GM19468 (cell line): ENCODE measurements around the gene FGF11.
"Not testable (repeated sequence)": the region's sequence is repeated elsewhere in the genome, so short reads cannot be mapped to it uniquely, and the experiment has no call there.

Source experiments
- ATAC-seq: cut with Tn5 transposase; IDR thresholded peaks from one replicate; pipeline ENCODE4 v1.9.1; 2021; ENCODE audit warnings: mild to moderate bottlenecking, moderate library complexity, moderate number of reproducible peaks; ENCODE audit not compliant: unreplicated experiment; ENCODE audit errors: extremely low read depth

The FGF11 gene

DNA sequence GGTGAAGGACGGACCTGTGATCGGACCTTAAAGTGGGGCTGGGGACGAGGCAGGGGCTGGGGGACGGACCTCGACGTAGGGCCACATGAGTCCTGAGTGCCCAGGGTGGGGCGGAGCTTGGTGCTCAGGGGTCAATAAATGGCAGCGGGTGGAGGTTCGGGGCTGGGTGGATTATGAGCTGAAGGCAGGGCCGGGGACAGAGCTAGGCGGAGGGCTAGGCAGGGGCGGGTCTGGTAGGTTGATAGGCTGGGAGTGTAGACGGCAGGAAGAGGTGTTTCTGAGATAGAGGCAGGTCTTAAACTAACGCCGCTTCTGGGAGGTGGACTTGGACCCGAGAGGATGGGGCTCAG, 6.3 kb downstream of the FGF11 start:
- ATAC-seq: no peak

DNA sequence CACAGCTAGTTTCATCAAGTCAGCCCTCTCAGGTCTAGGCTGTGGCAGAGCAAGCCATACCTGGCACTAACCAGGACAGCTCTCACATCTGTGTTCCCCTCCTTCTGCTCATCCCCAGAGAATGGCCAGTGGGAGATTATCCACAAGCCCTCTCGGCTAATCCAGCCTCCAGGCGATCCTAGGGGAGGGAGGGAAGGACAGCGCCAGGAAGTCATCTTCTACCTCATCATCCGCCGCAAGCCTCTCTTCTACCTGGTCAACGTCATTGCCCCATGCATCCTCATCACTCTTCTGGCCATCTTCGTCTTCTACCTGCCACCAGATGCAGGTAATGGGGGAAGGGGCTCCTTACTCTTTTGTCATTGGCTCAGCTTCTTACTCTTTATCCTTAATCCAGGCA, 9.1 kb downstream of the FGF11 start:
- ATAC-seq: no peak

DNA sequence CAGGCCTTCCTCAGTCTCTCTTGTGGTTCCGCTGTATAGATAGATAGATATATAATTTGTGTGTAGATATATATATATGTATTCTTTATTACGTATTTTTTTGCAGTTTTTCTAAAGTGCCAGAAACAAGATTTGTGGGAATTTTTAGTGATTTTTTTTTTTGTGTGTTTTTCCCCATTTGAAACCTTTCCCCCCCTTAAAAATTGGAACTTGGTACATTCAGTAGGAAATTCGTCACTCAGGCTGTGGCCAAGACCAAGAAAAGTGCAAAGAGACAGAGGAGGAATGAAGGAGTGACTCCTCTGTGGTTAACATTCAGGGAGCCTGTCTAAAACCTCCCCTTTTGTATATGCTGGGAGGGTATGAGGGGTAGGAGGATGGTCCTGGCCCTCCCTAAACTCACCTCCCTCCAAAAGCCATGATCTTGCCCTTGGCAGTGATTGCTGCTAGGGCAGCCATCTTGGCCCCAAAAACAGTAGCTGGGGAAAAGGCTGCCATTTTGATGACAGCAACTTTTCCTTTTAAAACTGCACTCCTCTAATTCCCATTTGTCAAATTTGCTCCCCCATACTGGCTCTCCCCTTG, 20.7 kb downstream of the FGF11 start:
- ATAC-seq: no peak

DNA sequence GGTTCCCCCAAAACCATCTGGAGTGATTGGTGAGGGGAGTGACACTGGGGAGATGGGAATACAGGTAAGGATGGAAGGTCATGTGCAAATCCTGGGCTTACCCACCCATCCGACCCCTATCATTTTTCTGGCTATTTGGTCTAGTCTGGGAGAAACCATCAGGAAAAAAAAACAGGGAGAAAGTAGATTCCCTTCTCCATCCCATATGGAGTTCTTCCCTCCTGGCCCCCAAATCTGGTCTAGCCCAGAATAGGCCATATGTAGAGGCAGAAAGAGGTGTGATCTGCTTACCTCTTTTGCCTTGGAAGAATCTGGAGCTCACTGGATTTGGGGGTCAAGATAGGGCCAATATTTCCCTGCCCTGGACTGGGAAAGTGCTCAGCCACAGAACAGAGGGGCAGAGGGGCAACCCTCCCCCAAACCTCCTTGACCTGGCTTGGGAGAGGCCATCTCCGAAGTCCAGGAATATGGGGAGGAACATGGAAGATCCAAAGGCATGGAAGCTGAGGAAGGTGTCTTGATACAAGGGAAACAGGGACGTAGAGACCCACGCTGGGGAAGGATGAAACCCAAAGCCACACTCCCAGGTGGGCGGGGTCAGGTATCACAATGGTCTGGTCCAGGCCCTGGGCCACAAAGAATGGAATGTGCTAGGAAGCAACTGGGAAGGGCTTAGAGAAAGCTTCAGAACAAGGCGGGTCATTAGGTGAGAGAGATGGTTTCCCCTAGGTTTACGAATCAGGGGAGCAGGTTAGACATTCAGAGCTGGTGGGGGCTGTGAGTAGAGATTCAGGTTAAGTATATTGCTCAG, 21.7 kb downstream of the FGF11 start:
- ATAC-seq: no peak

DNA sequence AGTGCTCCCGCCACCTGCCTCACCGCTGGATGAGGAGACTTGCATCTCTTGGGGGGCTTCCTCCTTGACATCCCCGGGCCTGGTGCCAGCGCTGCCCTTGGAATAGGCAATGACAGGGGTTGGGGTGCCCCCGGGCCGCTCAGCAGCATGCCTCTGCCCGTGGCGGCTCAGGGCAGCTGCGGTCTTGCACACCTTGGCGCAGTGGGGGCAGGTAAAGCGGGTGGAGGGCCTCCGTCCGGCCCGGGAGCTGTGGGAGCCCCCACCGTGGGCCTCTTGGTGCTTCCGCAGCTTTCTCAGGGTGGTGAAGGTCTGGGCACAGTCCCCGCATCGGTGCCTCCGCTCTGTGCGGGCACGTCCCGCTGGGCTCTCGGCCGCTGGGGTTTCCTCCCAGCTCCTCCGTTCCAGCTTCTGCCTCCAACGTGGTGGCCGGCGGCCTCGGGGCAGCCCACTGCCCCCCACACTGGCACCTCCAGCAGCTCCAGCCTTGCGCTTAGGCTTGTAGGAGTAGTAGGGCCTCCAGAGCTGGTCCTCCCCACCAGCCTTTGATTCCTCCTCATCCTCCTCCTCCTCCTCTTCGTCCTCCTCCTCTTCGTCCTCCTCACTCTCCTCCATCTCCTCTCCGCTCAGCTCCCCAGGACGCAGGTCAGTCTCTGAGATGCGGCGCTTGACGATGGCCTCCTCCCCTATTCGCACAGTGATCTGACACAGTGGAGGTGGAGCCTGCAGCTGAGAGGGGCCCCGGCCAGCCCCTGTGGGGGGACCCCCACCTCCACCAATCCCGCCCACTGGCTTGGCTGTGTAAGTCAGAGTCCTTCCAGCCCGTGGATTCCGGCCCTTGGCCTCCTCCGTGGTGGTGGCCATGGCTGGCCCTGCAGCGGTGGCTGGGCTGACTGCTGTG, 23.4 kb downstream of the FGF11 start:
- no peak for ATAC-seq

DNA sequence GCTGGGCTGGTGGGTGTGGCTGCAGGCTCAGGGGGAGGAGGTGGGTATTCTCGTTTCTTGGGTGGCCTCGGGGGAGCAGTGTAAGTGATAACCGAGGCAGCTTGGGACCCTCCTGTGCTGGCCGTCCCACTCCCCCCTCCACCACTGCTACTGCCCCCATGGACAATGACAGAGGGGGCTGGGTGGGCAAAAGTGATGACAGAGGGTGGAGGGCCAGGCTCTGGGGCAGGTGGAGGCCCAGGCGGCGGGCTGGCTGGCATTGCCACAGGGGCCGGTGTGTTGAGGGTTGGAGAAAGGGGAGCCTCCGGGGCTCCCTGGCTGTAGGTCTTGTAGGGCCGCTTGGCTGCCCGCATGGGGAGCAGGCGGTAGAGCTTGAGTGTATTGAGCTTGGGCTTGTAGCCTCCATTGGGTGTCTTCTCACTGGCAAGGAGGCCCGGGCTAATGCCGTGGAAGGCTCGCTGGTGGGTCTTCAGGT, 24.1 kb downstream of the FGF11 start:
- ATAC-seq: no peak

DNA sequence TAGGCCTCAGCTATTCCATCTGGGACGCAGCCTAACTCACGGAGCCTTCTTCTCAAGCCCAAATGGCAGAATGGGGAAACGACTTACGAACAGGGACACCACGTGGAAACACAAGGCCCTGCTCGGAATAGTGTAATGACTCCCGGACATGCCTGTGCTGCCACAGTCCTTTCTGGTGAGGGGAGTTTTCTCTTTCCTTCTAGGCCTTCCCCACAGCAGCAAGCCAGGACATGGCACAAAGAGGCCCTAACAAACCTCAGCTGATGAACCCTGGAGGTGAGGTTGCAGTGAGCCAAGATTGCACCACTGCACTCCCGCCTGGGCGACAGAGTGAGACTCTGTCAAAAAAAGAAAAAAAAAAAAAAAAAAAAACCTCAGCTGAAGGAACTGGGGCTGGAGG, 24.8 kb downstream of the FGF11 start:
- ATAC-seq: no peak

DNA sequence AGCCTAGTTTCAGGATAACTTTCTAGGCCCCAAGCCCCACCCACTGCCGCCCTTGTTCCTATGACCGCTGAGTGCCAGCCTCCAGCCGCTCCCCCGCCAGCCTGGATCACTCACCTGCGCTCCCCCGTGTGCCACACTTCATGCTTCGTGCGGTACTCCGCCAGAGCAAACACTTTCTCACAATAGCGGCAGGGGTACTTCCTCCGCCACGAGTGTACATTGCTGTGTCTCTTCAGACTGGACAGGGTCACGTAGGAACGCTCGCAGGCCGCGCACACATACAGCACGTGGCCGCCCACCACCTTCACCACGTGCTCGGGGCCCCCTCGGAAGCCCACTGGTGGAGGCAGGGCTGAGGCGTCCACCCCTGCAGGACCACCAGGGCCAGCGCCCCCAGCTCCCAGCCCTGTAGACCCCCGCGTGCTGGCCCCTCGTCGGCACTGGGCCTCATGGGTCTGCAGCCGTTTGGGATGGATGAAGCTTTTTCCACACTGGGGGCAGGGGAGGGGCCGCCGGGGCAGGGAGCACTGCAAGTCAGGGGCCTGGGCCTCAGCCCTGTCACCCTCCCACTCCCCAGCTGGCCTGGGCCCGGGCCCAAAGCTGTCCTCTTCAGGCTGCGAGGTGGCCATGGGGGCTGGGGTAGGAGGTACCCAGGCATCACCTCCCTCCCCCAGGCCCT, 26.4 kb downstream of the FGF11 start:
- no peak for ATAC-seq

DNA sequence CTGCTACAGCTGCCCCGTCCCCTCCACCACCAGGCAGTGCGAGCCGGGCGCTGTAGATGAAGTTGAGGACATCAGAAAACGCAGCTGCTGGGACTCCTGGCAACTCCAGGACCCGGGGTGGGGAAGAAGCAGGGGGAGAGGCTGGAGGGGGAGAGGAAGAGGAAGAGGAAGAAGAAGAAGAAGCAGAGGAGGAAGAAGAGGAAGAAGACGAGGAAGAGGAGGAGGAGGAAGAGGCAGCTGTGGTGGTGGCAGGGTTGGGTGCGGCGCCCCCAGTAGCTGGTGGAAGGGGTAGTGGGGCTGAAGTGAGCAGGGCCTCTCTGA, 27.0 kb downstream of the FGF11 start:
- ATAC-seq: no peak

DNA sequence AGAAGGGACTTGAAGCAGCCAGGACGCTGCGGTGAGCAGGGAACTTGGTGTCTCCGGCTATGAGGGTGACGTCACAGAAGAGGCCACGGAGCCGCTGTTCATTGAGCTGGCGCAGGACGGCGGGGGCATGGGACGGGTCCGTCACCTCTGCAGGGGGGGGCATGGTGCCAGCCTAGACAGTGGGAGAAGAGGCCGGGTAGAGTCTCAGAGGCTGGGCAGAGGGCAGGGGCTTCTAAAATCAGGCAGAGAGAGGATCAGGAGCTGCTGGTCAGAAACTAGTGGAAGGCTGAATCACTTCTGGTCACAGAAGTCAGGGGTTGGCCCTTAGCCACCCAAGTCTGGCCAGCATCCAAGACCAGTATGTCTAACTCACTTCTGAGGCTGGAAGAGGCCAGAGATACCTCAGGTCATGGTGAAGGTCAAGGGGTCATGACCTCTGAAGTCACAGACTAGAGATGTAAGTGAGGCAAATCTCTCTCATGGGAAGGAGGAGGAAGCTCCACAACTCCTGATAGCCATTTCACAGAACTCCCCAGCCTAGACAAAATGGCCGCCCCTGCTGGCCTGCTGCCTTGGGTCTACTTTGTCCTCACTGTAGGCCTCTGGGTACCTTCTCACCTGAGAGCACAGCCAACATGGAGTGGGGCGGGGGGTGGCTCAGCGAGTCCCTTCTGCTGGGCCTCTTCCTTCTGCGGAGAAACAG, 27.5 kb downstream of the FGF11 start:
- ATAC-seq: no peak

DNA sequence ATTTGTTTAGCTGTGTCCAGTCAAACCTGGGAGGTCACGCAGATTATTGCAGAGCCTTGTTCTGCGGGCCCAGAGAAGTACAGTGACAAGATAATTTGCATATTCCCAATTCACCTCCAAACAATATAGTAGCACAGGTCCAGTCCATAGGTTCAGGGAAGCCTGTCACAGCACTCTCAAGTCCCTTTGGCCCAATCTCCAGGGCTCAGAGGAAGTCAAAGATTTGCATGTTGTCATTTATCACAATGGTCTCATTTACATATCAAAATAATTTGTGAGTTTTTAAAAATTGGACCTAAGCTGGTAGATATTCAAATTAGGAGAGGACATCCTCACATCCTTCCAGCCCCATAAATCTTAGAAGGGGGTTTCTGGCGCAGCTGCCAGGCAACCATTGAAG, 28.2 kb downstream of the FGF11 start:
- no peak for ATAC-seq

DNA sequence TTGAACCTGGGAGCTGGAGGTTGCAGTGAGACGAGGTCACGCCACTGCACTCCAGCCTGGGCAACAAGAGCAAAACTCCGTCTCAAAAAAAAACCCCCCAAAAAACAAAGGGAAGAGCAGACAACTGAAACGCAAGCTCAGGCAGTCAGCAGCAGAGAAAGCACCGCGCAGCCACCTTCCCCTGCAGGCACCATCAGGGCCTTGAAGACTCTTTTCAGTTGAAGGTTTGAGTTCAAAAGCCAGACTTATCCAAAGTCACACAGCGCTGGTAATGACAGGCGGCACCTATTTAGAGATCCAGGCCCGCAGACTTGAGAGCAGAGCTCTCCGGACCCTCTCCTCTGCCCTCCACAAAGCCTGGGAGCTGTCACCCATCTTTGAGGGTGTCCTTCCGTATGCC, 29.0 kb downstream of the FGF11 start:
- no peak for ATAC-seq

DNA sequence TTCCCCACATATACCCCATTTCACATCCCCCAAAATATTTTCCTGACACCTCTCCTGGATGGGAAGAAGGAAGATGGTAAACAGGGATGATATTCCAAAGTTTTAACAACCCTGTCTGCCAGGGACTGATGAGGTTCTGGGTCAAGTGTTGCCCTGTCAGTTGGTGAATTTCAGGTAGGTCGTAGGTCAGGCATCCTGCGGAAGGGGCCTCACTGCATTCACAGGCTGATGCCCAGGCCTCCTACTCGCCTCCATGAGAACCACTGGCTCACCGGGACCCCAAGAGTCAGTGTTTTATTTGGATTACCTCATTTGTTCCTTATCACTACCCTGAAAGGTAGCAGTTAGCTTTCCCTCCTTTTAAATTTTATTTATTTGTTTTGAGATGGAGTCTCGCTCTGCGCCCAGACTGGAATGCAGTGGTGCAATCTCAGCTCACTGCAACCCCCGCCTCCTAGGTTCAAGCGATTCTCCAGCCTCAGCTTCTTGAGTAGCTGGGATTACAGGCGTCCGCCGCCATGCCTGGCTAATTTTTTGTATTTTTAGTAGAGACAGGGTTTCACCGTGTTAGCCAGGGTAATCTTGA, 29.6 kb downstream of the FGF11 start:
- no peak for ATAC-seq

DNA sequence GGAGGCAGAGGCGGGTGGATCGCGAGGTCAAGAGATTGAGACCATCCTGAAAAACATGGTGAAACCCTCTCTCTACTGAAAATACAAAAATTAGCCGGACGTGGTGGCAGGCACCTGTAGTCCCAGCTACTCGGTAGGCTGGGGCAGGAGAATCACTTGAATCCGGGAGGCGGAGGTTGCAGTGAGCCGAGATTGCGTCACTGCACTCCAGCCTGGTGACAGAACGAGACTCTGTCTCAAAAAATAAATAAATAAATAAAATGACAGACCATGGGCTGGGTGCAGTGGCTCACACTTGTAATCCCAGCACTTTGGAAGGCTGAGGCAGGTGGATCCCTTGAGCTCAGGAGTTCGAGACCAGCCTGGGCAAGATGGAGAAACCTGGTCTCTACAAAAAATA, 30.5 kb downstream of the FGF11 start:
- ATAC-seq: not testable (repeated sequence)

DNA sequence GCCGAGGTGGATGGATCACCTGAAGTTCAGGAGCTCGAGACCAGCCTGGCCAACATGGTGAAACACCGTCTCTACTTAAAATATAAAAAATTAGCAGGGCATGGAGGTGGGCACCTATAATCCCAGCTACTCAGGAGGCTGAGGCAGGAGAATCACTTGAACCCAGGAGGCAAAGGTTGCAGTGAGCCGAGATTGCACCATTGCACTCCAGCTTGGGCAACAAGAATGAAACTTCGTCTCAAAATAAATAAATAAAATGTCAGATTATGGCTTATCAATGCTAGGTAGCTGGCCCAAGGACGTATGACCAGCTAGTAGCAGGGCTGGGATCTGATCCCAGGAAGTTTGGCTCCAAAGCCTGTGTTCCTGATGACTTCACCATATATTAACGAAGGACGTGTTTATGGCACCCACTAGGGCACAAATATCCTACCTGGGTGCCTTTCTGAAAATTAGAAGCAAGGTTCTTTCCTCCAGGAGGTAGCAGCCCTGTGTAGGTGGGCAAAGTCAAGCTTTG, 31.2 kb downstream of the FGF11 start:
- not testable (repeated sequence) for ATAC-seq

DNA sequence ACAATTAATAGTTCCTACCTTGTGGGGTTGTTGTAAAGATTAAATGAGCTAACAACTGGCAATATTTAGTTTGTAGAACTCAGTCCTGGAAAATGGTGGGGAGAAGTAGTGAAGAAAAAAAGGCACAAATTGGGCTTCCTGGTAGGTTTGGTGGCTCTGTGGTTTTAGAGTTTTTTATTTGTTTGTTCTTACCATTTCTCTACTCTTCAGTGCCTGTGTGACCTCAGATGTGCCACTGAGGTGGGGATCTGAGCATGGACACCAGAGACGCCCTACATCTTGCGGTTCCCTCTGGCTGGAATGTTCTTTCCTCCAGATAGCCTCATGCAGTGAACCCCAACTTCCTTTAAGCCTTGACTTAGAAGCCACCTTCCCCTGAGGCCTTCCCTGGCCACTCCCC, 32.4 kb downstream of the FGF11 start:
- ATAC-seq: no peak

DNA sequence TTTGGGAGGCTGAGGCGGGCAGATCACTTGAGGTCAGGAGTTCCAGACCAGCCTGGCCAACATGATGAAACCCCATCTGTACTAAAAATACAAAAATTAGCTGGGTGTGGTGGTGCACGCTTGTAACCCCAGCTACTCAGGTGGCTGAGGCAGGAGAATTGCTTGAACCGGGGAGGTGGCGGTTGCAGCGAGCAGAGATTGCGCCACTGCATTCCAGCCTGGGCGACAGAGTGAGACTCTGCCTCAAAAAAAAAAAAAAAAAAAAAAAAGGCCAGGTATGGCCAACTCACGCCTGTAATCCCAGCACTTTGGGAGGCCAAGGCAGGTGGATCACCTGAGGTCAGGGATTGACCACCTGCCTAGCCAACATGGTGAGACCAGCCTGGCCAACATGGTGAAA, 35.5 kb downstream of the FGF11 start:
- ATAC-seq: not testable (repeated sequence)

DNA sequence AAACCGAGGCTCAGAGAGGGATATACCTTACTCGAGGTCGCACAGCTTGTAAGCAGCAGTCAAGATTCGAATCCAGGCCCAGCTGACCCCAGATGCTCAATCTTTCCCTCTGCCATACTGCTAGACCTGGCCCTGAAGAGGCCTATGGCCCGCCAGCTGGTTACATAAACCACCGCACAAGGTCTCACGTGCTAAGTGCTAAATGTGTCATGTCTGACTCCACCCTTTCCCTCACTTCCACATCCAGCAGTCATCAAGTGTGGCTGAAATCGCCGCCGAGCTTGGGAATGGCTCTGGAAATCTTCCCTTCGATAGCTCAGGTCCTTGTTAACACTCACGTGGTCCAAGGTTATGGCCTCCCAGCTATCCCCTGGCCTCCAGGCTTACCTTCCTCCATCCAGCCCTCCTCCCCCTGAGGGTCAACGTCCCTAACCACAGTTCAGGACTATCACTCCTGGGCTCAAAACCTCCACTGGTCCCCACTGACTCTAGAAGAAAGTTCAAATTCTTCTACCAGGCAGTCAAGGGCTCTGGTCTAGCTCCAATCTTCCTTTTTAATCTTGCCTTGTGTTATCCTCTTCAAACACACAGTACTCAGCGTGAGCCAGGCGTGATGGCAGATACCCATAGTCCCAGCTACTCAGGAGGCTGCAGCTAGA, 36.6 kb downstream of the FGF11 start:
- ATAC-seq: no peak

DNA sequence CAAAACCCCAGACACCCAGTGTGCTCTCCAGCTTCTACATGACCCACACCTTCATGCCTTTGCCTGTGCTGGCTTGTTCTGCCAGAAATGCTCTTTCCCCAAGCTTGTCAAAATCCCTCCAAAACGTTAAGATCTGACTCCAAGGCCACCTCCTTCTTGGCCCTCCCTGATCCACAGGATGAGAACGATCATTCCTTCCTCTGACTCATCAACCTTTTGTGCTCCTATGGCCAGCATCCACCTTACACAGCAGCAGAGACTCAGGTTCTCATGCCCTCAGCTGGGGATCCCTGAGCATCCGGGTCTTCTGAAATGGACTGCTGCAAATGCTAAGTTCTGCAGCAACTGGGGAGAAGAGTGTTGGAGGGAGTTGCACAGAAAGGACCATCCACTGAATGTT, 37.2 kb downstream of the FGF11 start:
- no peak for ATAC-seq
